B cell (primary cell): ENCODE data around the gene CCDC171. TPM values are rescaled to one million over a fixed set of nuclear protein-coding genes. Genes with fewer than 3 reads are reported as not detected.

Experiments used
- ATAC-seq: fragments of 200-7000 bp; cut with Tn5 transposase; one replicate; pipeline ENCODE4 v1.10.0; 2021; ENCODE audit warnings: low read depth, mild to moderate bottlenecking, moderate number of reproducible peaks, moderate library complexity
- CTCF ChIA-PET: fragments of 350-600 bp; sonication (Branson Sonifier 250); formaldehyde crosslinking; loops from one replicate; lab custom pipeline; 2021; ENCODE audit warnings: antibody characterized with exemption, inconsistent platforms; lab: Charles Lee
- POLR2A ChIA-PET: fragments of 350-600 bp; sonication (Branson Sonifier 250); formaldehyde crosslinking; loops from one replicate; lab custom pipeline; 2021; ENCODE audit warnings: antibody characterized with exemption; lab: Charles Lee
- DNase-seq: peaks from one replicate; pipeline ENCODE4 v3.0.0; 2013
- H2AFZ ChIP-seq: 2 replicates; pipeline ENCODE4 v1.6.1; 2012; ENCODE audit warnings: mild to moderate bottlenecking, low read depth, low read length; ENCODE audit not compliant: insufficient read depth, poor library complexity, severe bottlenecking
- H3K27ac ChIP-seq, 2 donors: 1 replicate in 1 of 2; 2 replicates in 1 of 2; pipeline ENCODE4 v1.5.1; 2012 to 2013; ENCODE audit warnings: low read length in 2 of 2, mild to moderate bottlenecking in 2 of 2, moderate library complexity in 1 of 2
- H3K27me3 ChIP-seq, 4 experiments: fragments of 200-600 bp in 1 of 4; sonication (generic) in 1 of 4; replicated peaks in 1 of 4; 1 replicate in 2 of 4; 2 replicates in 2 of 4; pipeline versions ENCODE4 v1.6.1 to v1.7.0; 2013 to 2016; ENCODE audit warnings: low read length in 3 of 4, mild to moderate bottlenecking in 2 of 4, mixed read lengths in 1 of 4, moderate library complexity in 1 of 4; ENCODE audit not compliant: insufficient read depth in 4 of 4, control insufficient read depth in 3 of 4; ENCODE audit errors: control extremely low read depth in 1 of 4
- H3K36me3 ChIP-seq, 2 experiments: replicated peaks in 1 of 2; 1 replicate in 1 of 2; 2 replicates in 1 of 2; pipeline versions ENCODE4 v1.6.1 to v1.7.1; 2013; ENCODE audit warnings: low read length in 1 of 2; ENCODE audit not compliant: insufficient read depth in 2 of 2, control insufficient read depth in 1 of 2; ENCODE audit errors: control extremely low read depth in 1 of 2, extremely low read depth in 1 of 2
- H3K4me1 ChIP-seq, 2 donors: fragments of 200-600 bp in 1 of 2; sonication (generic) in 1 of 2; 1 replicate in 1 of 2; 2 replicates in 1 of 2; pipeline versions ENCODE4 v1.5.1 to v1.6.1; 2013 to 2017; ENCODE audit warnings: low read length in 2 of 2; ENCODE audit not compliant: control insufficient read depth in 2 of 2, insufficient read depth in 2 of 2
- H3K4me2 ChIP-seq: replicated peaks from 2 replicates; pipeline ENCODE3; 2012; ENCODE audit warnings: mild to moderate bottlenecking, low read depth, low read length; ENCODE audit not compliant: poor library complexity, severe bottlenecking
- H3K4me3 ChIP-seq, 5 experiments: fragments of 200-600 bp in 1 of 5; sonication (generic) in 1 of 5; 1 replicate in 3 of 5; 2 replicates in 2 of 5; pipeline versions ENCODE4 v1.5.1 to v1.7.0; 2011 to 2016; ENCODE audit warnings: low read length in 4 of 5, mild to moderate bottlenecking in 4 of 5, low read depth in 2 of 5, control low read depth in 1 of 5, moderate library complexity in 1 of 5; ENCODE audit not compliant: insufficient read depth in 1 of 5; ENCODE audit errors: control extremely low read depth in 1 of 5, extremely low read depth in 1 of 5
- H3K79me2 ChIP-seq: fragments of 200-600 bp; sonication (generic); one replicate; pipeline ENCODE4 v1.6.0; 2016; ENCODE audit warnings: low read length; ENCODE audit not compliant: control insufficient read depth, insufficient read depth
- H3K9ac ChIP-seq: fragments of 200-600 bp; sonication (generic); 2 replicates; pipeline ENCODE4 v1.6.1; 2017; ENCODE audit warnings: mild to moderate bottlenecking, low read length, moderate library complexity
- H3K9me3 ChIP-seq, 3 donors: one replicate each; pipeline versions ENCODE4 v1.6.1 to v1.7.1; 2013; ENCODE audit warnings: low read length in 2 of 3; ENCODE audit not compliant: control insufficient read depth in 2 of 3, insufficient read depth in 1 of 3; ENCODE audit errors: control extremely low read depth in 1 of 3
- H4K20me1 ChIP-seq: 2 replicates; pipeline ENCODE4 v1.6.0; 2012; ENCODE audit warnings: mild to moderate bottlenecking, low read length; ENCODE audit not compliant: insufficient read depth, control insufficient read depth, poor library complexity, severe bottlenecking
- H3K27ac Mint-ChIP-seq: one replicate; pipeline ENCODE4 v1.8.0; 2021; ENCODE audit warnings: mixed read lengths
- H3K27me3 Mint-ChIP-seq: one replicate; pipeline ENCODE4 v1.8.0; 2021; ENCODE audit warnings: mixed read lengths
- H3K4me1 Mint-ChIP-seq: one replicate; pipeline ENCODE4 v1.8.0; 2021; ENCODE audit warnings: mixed read lengths
- H3K4me3 Mint-ChIP-seq: one replicate; pipeline ENCODE4 v1.8.0; 2021; ENCODE audit warnings: mixed read lengths
- H3K9me3 Mint-ChIP-seq: one replicate; pipeline ENCODE4 v1.8.0; 2022; ENCODE audit warnings: mixed read lengths; ENCODE audit not compliant: insufficient read depth
- CTCF ChIP-seq: fragments of 200-600 bp; IDR thresholded peaks from one replicate; pipeline ENCODE4 v1.8.0; 2022; ENCODE audit warnings: antibody characterized with exemption, mild to moderate bottlenecking
- EZH2 ChIP-seq: IDR thresholded peaks from 2 replicates; pipeline ENCODE4 v1.6.1; 2012; ENCODE audit warnings: borderline replicate concordance, low read depth, mild to moderate bottlenecking, moderate library complexity, low read length; ENCODE audit not compliant: insufficient read depth, poor library complexity, severe bottlenecking
- WGBS: methylation state at CpG from one replicate; pipeline ENCODE4 v1.1.5; 2013; ENCODE audit warnings: missing lambda C conversion rate; ENCODE audit not compliant: insufficient coverage; 5-methylcytosine and 5-hydroxymethylcytosine counted together
- intact Hi-C: fragments of 100-400 bp; cut with micrococcal nuclease; formaldehyde crosslinking; loops from one replicate; pipeline ENCODE4 v1.10.0; 2022
- polyA plus RNA-seq: library from polyadenylated mRNA; depleted of rRNA; stranded (reverse); fragments of >200 nt; gene quantifications from 2 replicates; pipeline ENCODE4 v1.2.3, GENCODE V29; 2012
- total RNA-seq, 2 donors: library from RNA; stranded (reverse); fragments of 120-200 nt in 1 of 2; gene quantifications; 1 replicate in 1 of 2; 2 replicates in 1 of 2; pipeline versions ENCODE4 v1.2.3 to v1.2.4, GENCODE V29; 2013 to 2022

Gene CCDC171
- total and polyA plus RNA-seq, 2 donors (not counting 1 experiment from before 2014, with no cell fraction given), result 0.22 to 6.3 TPM

- Mint-ChIP-seq H3K27ac (no peak overlapping the region), H3K27me3 (no peaks in the 10 kb centered on the region), H3K4me1 (no peaks in the 10 kb centered on the region), H3K9me3 (no peaks in the 10 kb centered on the region), H3K4me3 (no peak overlapping the region)
- no peaks in the 10 kb centered on the region for H3K36me3 ChIP-seq
- H2AFZ ChIP-seq, result no peak overlapping the region
- DNase-seq, result no peak
- H3K4me1 ChIP-seq, result no peaks in the 10 kb centered on the region
- no peak overlapping the region for H3K4me3 ChIP-seq
- H3K4me2 ChIP-seq, result no peak overlapping the region
- intact Hi-C loops, result no loop called here
- no peak overlapping the region for H3K27ac ChIP-seq
- H3K9me3 ChIP-seq, result peaks cover 0 to 16% (median 0%) of the 10 kb centered on the region in 3 donors
- ChIA-PET CTCF (no interaction called here), POLR2A (no interaction called here)
- WGBS, result 92% methylated on average over 2 of the region's 2 CpGs
- no peaks in the 10 kb centered on the region for H3K27me3 ChIP-seq
- no peak for TF ChIP-seq EZH2
- TF ChIP-seq CTCF, result no peak
- ATAC-seq, result no peak
- no peaks in the 10 kb centered on the region for H4K20me1 ChIP-seq
- no peak overlapping the region for H3K9ac ChIP-seq
- H3K79me2 ChIP-seq, result no peaks in the 10 kb centered on the region
These were observed 260.2 kb downstream of the CCDC171 start for GRCh38 chr9:15813076-15813475.

- Mint-ChIP-seq H3K4me1 (no peaks in the 10 kb centered on the region), H3K4me3 (no peak overlapping the region), H3K27me3 (no peaks in the 10 kb centered on the region), H3K9me3 (no peaks in the 10 kb centered on the region), H3K27ac (no peak overlapping the region)
- Histone ChIP-seq H3K27ac (no peak overlapping the region), H3K4me1 (no peaks in the 10 kb centered on the region), H3K4me3 (no peak overlapping the region), H2AFZ (no peak overlapping the region), H3K27me3 (no peaks in the 10 kb centered on the region), H3K4me2 (no peak overlapping the region), H3K79me2 (no peaks in the 10 kb centered on the region), H3K36me3 (no peaks in the 10 kb centered on the region), H3K9me3 (no peaks in the 10 kb centered on the region), H4K20me1 (no peaks in the 10 kb centered on the region), H3K9ac (no peak overlapping the region)
- WGBS, result 88% methylated on average over 1 of the region's 4 CpGs
- DNase-seq (no peak), ATAC-seq (no peak)
- ChIA-PET CTCF (no interaction called here), POLR2A (no interaction called here)
- no peak for TF ChIP-seq CTCF
- TF ChIP-seq EZH2, result no peak
- intact Hi-C loops, result no loop called here
These were observed 271.5 kb downstream of the CCDC171 start for GRCh38 chr9:15824310-15824709.
